Astrocyte (in vitro differentiated cells and primary cell): Measurements from ENCODE around the gene CNTNAP2.

Experiments
- CTCF ChIP-seq: IDR thresholded peaks from 2 replicates; pipeline ENCODE4 v1.5.1; 2011; ENCODE audit warnings: low read depth, mild to moderate bottlenecking, inconsistent platforms, low read length, moderate library complexity; ENCODE audit not compliant: insufficient read depth
- EZH2 ChIP-seq: IDR thresholded peaks from 2 replicates; pipeline ENCODE4 v1.6.1; 2012; ENCODE audit warnings: mild to moderate bottlenecking, low read length, inconsistent platforms; ENCODE audit not compliant: insufficient read depth

GRCh38 chr7:146433501-146433900, 316.9 kb downstream of the CNTNAP2 start:
- TF ChIP-seq CTCF (no peak), EZH2 (no peak)
